ENCODE data around the gene SHB. TPM values are rescaled to one million over a fixed set of nuclear protein-coding genes. Genes with fewer than 3 reads are reported as not detected.
A peak's percentile ranks its signal among the peaks of the same experiment; 100 is the strongest.

The SHB gene
- total RNA-seq, 6 experiments from 2014 or later = 12.0 to 43.1 (median 21.9) TPM

GRCh38 chr9:38107405-38107804 is 38.4 kb upstream of the SHB start:
- 74% methylated on average over 3 of the region's 3 CpGs for WGBS (ENCODE audit: insufficient coverage, low coverage, low lambda C conversion rate, missing lambda C conversion rate)
- TF ChIP-seq CTCF (IDR thresholded peaks at IDR 0.05) = no peak
- TF ChIP-seq POLR2A (IDR thresholded peaks at IDR 0.05) = no peak
- no peak for DNase-seq

GRCh38 chr9:38106488-38106887 is 37.5 kb upstream of the SHB start:
- WGBS (ENCODE audit: insufficient coverage, low coverage, low lambda C conversion rate, missing lambda C conversion rate) = 78% methylated on average over 3 of the region's 3 CpGs
- H3K4me1 ChIP-seq = no peaks in the 10 kb centered on the region
- intact Hi-C loops (cut with DNase I) = no loop called here
- no peaks in the 10 kb centered on the region for H3K27me3 ChIP-seq
- no peak overlapping the region for H3K27ac ChIP-seq
- H3K9me3 ChIP-seq = no peaks in the 10 kb centered on the region
- DNase-seq = no peak
- no peak overlapping the region for H3K4me3 ChIP-seq
- TF ChIP-seq POLR2A (IDR thresholded peaks at IDR 0.05) (no peak), CTCF (IDR thresholded peaks at IDR 0.05) (no peak)
- H3K36me3 ChIP-seq = no peaks in the 10 kb centered on the region
- no peak for ATAC-seq

More at GRCh38 chr9:38107405-38107804, 38.4 kb upstream of the SHB start:
- Histone ChIP-seq H3K9me3 (no peaks in the 10 kb centered on the region), H3K4me1 (no peaks in the 10 kb centered on the region), H3K27ac (no peak overlapping the region), H3K27me3 (no peaks in the 10 kb centered on the region), H3K4me3 (no peak overlapping the region), H3K36me3 (no peaks in the 10 kb centered on the region)
- ATAC-seq = no peak
- intact Hi-C loops (cut with DNase I) = no loop called here

- Histone ChIP-seq H3K4me1 (no peaks in the 10 kb centered on the region), H3K27me3 (no peaks in the 10 kb centered on the region), H3K9me3 (no peaks in the 10 kb centered on the region), H3K36me3 (no peaks in the 10 kb centered on the region), H3K27ac (no peak overlapping the region), H3K4me3 (no peak overlapping the region)
- ATAC-seq = no peak
- intact Hi-C loops (cut with DNase I) = no loop called here
- no peak for TF ChIP-seq CTCF (IDR thresholded peaks at IDR 0.05)
- TF ChIP-seq POLR2A (IDR thresholded peaks at IDR 0.05) = no peak
- 91% methylated on average over 2 of the region's 2 CpGs for WGBS (ENCODE audit: insufficient coverage, low coverage, low lambda C conversion rate, missing lambda C conversion rate)
- DNase-seq = no peak
Observed at GRCh38 chr9:38103340-38103739, 34.3 kb upstream of the SHB start.

- intact Hi-C loops (cut with DNase I) = no loop called here
- Histone ChIP-seq H3K4me1 (no peaks in the 10 kb centered on the region), H3K27ac (no peak overlapping the region), H3K27me3 (no peaks in the 10 kb centered on the region), H3K9me3 (no peaks in the 10 kb centered on the region), H3K4me3 (no peak overlapping the region), H3K36me3 (no peaks in the 10 kb centered on the region)
- 93% methylated on average over 5 of the region's 5 CpGs for WGBS (ENCODE audit: insufficient coverage, low coverage, low lambda C conversion rate, missing lambda C conversion rate)
- no peak for ATAC-seq
- TF ChIP-seq CTCF (IDR thresholded peaks at IDR 0.05) = no peak
- no peak for TF ChIP-seq POLR2A (IDR thresholded peaks at IDR 0.05)
- DNase-seq = no peak
Observed at GRCh38 chr9:38101423-38101822, 32.4 kb upstream of the SHB start.

GRCh38 chr9:38096238-38096805 is 27.3 kb upstream of the SHB start:
- no peaks in the 10 kb centered on the region for H3K9me3 ChIP-seq
- 94% methylated on average over 3 of the region's 5 CpGs for WGBS (ENCODE audit: insufficient coverage, low coverage, low lambda C conversion rate, missing lambda C conversion rate)
- intact Hi-C loops (cut with DNase I) = no loop called here
- DNase-seq (peak in 1 of 3 donors; percentile 75), ATAC-seq (peak in 3 of 4 donors; percentile 17 to 76 (median 54))
- H3K27me3 ChIP-seq = no peaks in the 10 kb centered on the region
- H3K36me3 ChIP-seq = no peaks in the 10 kb centered on the region
- no peak for TF ChIP-seq POLR2A (IDR thresholded peaks at IDR 0.05)
- no peak overlapping the region for H3K4me3 ChIP-seq
- H3K4me1 ChIP-seq = no peaks in the 10 kb centered on the region
- H3K27ac ChIP-seq = no peak overlapping the region
